ENCODE measurements around the gene COL24A1. TPM values are rescaled to one million over a fixed set of nuclear protein-coding genes. Genes with fewer than 3 reads are reported as not detected.

COL24A1 gene
- total RNA-seq, 1 experiment from 2014 or later = not detected

GRCh38 chr1:86018283-86018923 is 138.2 kb downstream of the COL24A1 start:
- ChIA-PET POLR2A (interaction anchor here (1.1 kb wide), 2 partner anchors 31 to 310 kb away, joined by 3 to 5 read pairs; partner anchors contain the start of gene ZNHIT6), CTCF (interaction anchor here (0.6 to 3.0 kb wide), 18 partner anchors 10 to 310 kb away, joined by 3 to 23 read pairs (median 4); partner anchors contain the start of gene ZNHIT6)
- peak; percentile 56 for DNase-seq (ENCODE audit: unreplicated experiment)
- Mint-ChIP-seq H3K27ac (ENCODE audit: low read depth, unreplicated experiment) (no peak overlapping the region), H3K4me1 (ENCODE audit: insufficient read depth, unreplicated experiment) (no peaks in the 10 kb centered on the region), H3K4me3 (ENCODE audit: unreplicated experiment) (no peak overlapping the region), H3K27me3 (ENCODE audit: insufficient read depth, unreplicated experiment) (peaks cover 9% of the 10 kb centered on the region), H3K9me3 (ENCODE audit: unreplicated experiment) (no peaks in the 10 kb centered on the region), H3K36me3 (ENCODE audit: insufficient read depth, unreplicated experiment) (no peaks in the 10 kb centered on the region)
- TF ChIP-seq, protein P1, sequence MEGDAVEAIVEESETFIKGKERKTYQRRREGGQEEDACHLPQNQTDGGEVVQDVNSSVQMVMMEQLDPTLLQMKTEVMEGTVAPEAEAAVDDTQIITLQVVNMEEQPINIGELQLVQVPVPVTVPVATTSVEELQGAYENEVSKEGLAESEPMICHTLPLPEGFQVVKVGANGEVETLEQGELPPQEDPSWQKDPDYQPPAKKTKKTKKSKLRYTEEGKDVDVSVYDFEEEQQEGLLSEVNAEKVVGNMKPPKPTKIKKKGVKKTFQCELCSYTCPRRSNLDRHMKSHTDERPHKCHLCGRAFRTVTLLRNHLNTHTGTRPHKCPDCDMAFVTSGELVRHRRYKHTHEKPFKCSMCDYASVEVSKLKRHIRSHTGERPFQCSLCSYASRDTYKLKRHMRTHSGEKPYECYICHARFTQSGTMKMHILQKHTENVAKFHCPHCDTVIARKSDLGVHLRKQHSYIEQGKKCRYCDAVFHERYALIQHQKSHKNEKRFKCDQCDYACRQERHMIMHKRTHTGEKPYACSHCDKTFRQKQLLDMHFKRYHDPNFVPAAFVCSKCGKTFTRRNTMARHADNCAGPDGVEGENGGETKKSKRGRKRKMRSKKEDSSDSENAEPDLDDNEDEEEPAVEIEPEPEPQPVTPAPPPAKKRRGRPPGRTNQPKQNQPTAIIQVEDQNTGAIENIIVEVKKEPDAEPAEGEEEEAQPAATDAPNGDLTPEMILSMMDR (IDR thresholded peaks at IDR 0.05; ENCODE audit: unreplicated experiment) = peak; percentile 69
- no TSS peak for BruUV-seq (replicated peaks)
- intact Hi-C loops (cut with micrococcal nuclease) = loop anchor here (1.0 to 10.0 kb wide), 2 partner anchors 310 to 1074 kb away; partner anchors contain the start of gene ZNHIT6

DNA sequence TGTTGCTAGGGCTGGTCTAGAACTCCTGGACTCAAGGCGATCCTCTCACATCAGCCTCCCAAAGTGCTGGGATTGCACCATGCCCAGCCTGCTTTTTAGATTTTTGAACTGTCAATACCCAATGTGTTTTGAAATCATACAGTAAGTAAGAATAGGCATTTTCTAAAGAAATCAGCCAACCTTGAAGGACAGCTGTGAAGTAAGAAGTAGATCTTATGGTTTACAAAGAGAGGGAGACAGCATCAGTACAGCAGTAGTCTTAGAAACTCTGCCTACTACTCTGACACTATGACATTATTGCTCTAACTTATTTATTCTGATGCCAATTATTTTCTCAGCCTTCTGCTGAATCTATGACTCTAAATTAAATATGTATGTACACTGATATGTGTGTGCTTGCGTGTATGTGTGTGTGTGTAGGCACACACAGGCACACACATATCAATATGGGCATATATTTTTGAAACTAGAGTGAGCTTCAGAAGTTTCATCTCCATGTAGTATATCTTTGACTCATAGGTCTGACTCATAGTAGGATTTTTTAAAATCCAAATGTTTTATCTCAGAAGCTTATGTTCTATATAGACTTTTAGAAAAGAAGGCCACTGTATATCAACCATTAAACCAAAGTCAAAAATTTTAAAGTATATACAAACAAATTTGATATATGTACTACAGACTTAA is 140.4 kb downstream of the COL24A1 start:
- H3K9me3 Mint-ChIP-seq (ENCODE audit: unreplicated experiment) = no peaks in the 10 kb centered on the region
- no peaks in the 10 kb centered on the region for H3K36me3 Mint-ChIP-seq (ENCODE audit: insufficient read depth, unreplicated experiment)
- no peak overlapping the region for H3K27ac Mint-ChIP-seq (ENCODE audit: low read depth, unreplicated experiment)
- BruUV-seq (replicated peaks) = no TSS peak
- TF ChIP-seq, protein P1 (IDR thresholded peaks at IDR 0.05; ENCODE audit: unreplicated experiment) = no peak
- H3K4me3 Mint-ChIP-seq (ENCODE audit: unreplicated experiment) = no peak overlapping the region
- CTCF ChIA-PET = interaction anchor here (0.6 to 1.6 kb wide), 5 partner anchors 20 to 1049 kb away, joined by 3 to 5 read pairs (median 3); no protein-coding TSS in a partner anchor
- H3K27me3 Mint-ChIP-seq (ENCODE audit: insufficient read depth, unreplicated experiment) = peaks cover 7% of the 10 kb centered on the region
- DNase-seq (ENCODE audit: unreplicated experiment) = no peak
- H3K4me1 Mint-ChIP-seq (ENCODE audit: insufficient read depth, unreplicated experiment) = no peaks in the 10 kb centered on the region
- POLR2A ChIA-PET = no interaction called here
- intact Hi-C loops (cut with micrococcal nuclease) = loop anchor here (10.0 kb wide), 1 partner anchor 1071 kb away; no protein-coding TSS in a partner anchor

GRCh38 chr1:86015375-86015774 is 141.2 kb downstream of the COL24A1 start:
- ChIA-PET POLR2A (no interaction called here), CTCF (interaction anchor here (0.6 to 1.1 kb wide), 3 partner anchors 19 to 470 kb away, joined by 3 to 5 read pairs (median 3); partner anchors contain the start of gene ZNHIT6)
- no peak overlapping the region for H3K27ac Mint-ChIP-seq (ENCODE audit: low read depth, unreplicated experiment)
- H3K27me3 Mint-ChIP-seq (ENCODE audit: insufficient read depth, unreplicated experiment) = peaks cover 12% of the 10 kb centered on the region
- DNase-seq (ENCODE audit: unreplicated experiment) = no peak
- no peaks in the 10 kb centered on the region for H3K9me3 Mint-ChIP-seq (ENCODE audit: unreplicated experiment)
- no peak overlapping the region for H3K4me3 Mint-ChIP-seq (ENCODE audit: unreplicated experiment)
- no peaks in the 10 kb centered on the region for H3K4me1 Mint-ChIP-seq (ENCODE audit: insufficient read depth, unreplicated experiment)
- no TSS peak for BruUV-seq (replicated peaks)
- TF ChIP-seq, protein P1 (IDR thresholded peaks at IDR 0.05; ENCODE audit: unreplicated experiment) = no peak
- H3K36me3 Mint-ChIP-seq (ENCODE audit: insufficient read depth, unreplicated experiment) = no peaks in the 10 kb centered on the region
- intact Hi-C loops (cut with micrococcal nuclease) = loop anchor here (10.0 kb wide), 1 partner anchor 1071 kb away; no protein-coding TSS in a partner anchor

- intact Hi-C loops (cut with micrococcal nuclease) = no loop called here
- no peaks in the 10 kb centered on the region for H3K9me3 Mint-ChIP-seq (ENCODE audit: unreplicated experiment)
- peaks cover 35% of the 10 kb centered on the region for H3K27me3 Mint-ChIP-seq (ENCODE audit: insufficient read depth, unreplicated experiment)
- no peaks in the 10 kb centered on the region for H3K36me3 Mint-ChIP-seq (ENCODE audit: insufficient read depth, unreplicated experiment)
- H3K27ac Mint-ChIP-seq (ENCODE audit: low read depth, unreplicated experiment) = no peak overlapping the region
- no peak overlapping the region for H3K4me3 Mint-ChIP-seq (ENCODE audit: unreplicated experiment)
- H3K4me1 Mint-ChIP-seq (ENCODE audit: insufficient read depth, unreplicated experiment) = peaks cover 5% of the 10 kb centered on the region
- ChIA-PET CTCF (no interaction called here), POLR2A (no interaction called here)
- BruUV-seq (replicated peaks) = no TSS peak
- TF ChIP-seq, protein P1 (IDR thresholded peaks at IDR 0.05; ENCODE audit: unreplicated experiment) = no peak
- DNase-seq (ENCODE audit: unreplicated experiment) = no peak
Observed at GRCh38 chr1:86000601-86001000, 156.0 kb downstream of the COL24A1 start.

Measured in MCF 10A (cell line).